Measurements from ENCODE around the gene PLD6. TPM values are rescaled to one million over a fixed set of nuclear protein-coding genes. Genes with fewer than 3 reads are reported as not detected.
A peak's percentile ranks its signal among the peaks of the same experiment; 100 is the strongest.
"Not testable (repeated sequence)": the region's sequence is repeated elsewhere in the genome, so short reads cannot be mapped to it uniquely, and the experiment has no call there.

PLD6 gene, protein sequence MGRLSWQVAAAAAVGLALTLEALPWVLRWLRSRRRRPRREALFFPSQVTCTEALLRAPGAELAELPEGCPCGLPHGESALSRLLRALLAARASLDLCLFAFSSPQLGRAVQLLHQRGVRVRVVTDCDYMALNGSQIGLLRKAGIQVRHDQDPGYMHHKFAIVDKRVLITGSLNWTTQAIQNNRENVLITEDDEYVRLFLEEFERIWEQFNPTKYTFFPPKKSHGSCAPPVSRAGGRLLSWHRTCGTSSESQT
- not detected in 2 replicates for total RNA-seq (2014; rRNA removed; shearing (Covaris generic))
- 0.07 TPM in 1 of 2 replicates, not detected in the other for polyA plus RNA-seq (2015; cell fraction: cytosol; rRNA removed)
- 0.23 and 0.32 TPM in 2 replicates for polyA plus RNA-seq (2015; cell fraction: nucleus; rRNA removed)

DNA sequence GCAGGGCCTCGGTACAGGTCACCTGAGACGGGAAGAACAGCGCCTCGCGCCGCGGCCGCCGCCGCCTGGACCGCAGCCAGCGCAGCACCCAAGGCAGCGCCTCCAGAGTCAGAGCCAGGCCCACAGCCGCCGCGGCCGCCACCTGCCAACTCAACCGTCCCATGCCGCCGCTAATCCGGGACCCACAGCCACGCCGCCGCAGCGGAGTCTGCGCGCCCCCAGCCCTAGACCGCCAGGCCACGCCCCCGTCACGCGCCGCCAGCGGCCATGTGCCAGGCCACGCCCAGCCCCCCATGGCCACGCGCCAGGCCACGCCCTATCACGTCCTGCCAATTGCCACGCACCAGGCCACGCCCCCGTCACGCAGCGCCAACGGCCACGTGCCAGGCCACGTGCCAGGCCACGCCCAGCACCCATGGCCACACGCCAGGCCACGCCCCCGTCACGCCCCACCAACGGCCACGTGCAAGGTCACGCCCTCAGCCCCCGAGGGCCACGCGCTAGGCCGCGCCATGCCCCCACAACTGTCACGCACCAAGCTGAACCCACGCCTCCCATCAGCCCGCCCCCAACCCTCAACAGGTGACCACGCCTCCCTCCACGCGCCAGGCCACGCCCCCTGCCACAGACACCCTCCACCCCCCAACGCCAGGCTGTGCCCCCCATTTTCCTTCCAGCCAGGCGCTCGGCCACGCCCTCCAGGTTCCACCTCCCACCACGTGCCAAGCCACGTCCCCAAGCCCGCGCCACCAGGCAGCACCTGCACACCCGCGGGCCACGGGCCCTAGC lies at the start of gene PLD6:
TSS of gene PLD6 (minus strand) at position 210 of the 789 bp plus-strand sequence. CDS start at position 163, 47 bp downstream.
- no peak for DNase-seq (ENCODE audit: low read depth)

DNA sequence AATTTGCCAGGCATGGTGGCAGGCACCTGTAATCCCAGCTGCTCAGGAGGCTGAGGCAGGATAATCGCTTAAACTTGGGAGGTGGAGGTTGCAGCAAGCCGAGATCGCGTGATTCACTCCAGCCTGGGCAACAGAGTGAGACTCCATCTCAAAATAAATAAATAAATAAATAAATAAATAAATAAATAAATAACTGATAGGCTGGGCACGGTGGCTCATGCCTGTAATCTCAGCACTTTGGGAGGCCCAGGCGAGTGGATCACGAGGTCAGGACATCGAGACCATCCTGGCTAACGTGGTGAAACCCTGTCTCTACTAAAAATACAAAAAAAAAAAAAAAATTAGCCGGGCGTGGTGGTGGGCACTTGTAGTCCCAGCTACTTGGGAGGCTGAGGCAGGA lies 49.6 kb upstream of the PLD6 start:
- not testable (repeated sequence) for DNase-seq (ENCODE audit: low read depth)

DNA sequence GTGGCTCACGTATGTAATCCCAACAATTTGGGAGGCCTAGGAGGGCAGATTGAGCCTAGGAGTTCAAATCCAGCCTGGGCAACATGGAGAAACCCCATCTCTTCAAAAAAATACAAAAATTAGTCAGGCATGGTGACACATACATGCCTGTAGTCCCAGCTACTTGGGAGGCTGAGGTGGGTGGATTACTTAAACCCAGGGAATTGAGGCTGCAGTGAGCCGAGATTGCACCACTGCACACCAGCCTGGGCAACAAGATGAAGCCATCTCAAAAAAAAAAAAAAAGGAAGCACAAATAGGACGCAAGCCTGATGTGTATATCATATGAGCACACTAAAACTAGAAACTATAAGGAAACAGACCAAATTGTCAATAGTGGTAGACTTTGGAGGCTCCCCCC lies 47.9 kb upstream of the PLD6 start:
- no peak for DNase-seq (ENCODE audit: low read depth)

DNA sequence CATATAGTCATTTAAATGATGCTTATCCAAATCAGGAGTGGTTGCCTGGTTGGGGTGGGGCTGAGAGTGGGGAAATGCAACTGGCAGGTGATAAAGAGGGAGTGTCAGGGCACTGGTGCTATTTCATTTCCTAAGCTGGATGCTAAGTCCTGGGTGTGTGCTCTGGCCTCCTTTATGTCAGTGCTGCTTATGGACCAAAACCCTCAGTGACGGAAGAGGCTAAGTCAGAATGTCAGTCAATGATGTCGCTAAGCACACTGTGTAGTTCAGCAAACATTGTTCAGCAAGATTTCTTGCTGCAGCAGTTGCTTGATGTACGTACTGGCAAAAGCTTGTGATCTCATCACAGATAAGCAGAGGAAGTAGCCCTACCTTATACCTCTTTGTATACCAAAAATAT lies 47.3 kb upstream of the PLD6 start:
- DNase-seq (ENCODE audit: low read depth) = no peak

DNA sequence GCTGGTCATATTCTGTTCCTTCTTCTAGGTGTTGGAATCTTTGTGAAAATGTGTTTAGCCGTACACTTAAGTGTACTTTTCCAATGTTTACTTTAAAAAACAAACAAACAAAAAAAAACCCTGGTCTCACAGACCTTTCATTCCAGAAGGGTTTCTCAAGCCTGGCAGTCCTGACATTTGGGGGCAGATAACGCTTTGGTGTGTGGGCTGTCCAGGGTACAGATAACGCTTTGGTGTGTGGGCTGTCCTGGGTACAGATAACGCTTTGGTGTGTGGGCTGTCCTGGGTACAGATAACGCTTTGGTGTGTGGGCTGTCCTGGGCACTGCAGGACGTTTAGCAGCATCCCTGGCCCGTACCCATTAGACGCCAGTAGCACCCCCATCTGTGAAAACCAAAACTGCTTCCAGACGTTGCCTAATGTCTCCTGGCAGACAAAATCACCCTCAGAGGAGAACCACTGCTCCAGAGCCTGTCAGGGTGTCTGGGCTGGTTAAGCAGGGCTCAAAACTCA lies 46.1 kb upstream of the PLD6 start:
- DNase-seq (ENCODE audit: low read depth) = no peak

DNA sequence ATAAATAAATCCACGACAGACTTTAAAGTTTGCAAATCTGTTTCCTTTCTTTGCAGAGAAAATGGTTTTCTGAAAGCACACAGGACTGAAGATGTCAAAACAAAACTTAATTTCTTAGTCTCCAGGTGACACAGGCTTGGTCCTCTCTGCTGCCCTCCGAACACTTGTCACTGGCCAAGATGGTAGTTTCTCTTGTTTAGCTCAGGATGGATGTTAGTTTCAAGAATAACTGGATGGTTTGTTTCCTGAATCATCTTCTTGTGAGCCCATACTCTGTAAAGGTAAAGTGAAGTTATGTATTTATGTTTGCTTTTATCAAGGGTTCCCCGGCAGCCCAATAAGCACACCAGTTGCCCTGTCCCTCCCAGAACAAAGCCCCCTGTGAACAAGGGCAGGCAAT lies 40.7 kb upstream of the PLD6 start:
- no peak for DNase-seq (ENCODE audit: low read depth)

DNA sequence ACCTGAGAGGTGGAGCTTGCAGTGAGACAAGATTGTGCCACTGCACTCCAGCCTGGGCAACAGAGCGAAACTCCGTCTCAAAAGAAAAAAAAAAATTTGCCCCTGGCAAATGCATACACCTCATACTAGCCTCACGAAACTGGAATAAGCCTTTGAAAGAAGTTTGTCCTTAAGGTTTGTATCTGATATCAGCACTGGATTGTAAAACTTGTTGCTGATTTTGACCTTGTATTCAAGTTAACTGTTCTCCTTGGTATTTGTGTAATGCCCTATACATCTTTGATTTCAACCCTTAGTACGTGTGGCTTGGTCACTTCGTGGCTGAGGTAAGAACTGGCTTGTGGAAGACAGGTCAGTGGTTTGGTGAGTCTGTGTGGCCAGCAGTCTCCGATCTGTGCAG lies 37.0 kb upstream of the PLD6 start:
- DNase-seq (ENCODE audit: low read depth) = no peak

DNA sequence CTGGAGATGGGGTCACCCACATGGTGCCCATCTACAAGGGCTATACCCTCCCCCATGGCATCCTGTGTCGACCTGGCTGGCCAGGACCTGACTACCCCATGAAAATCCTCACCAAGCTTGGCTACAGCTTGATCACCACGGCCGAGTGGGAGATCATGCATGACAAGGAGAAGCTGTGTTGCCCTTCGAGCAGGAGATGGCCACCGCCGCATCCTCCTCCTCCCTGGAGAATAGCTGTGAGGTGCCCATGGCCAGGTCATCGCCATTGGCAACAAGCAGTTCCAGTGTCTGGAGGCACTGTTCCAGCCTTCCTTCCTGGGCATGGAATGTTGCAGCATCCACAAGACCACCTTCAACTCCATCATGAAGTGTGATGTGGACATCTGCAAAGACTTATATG lies 36.1 kb upstream of the PLD6 start:
- DNase-seq (ENCODE audit: low read depth) = no peak

DNA sequence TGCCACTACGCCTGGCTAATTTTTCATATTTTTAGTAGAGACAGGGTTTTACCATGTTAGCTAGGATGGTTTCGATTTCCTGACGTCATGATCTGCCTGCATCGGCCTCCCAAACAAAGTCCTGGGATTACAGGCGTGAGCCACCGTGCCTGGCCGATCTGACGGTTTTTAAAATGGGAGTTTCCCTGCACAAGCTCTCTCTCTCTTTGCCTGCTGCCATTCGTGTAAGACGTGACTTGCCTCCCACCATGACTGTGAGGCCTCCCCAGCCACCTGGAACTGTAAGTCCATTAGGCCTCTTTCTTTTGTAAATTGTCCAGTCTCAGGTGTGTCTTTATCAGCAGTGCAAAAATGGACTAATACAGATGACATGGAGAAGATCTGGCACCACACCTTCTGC lies 35.5 kb upstream of the PLD6 start:
- no peak for DNase-seq (ENCODE audit: low read depth)

DNA sequence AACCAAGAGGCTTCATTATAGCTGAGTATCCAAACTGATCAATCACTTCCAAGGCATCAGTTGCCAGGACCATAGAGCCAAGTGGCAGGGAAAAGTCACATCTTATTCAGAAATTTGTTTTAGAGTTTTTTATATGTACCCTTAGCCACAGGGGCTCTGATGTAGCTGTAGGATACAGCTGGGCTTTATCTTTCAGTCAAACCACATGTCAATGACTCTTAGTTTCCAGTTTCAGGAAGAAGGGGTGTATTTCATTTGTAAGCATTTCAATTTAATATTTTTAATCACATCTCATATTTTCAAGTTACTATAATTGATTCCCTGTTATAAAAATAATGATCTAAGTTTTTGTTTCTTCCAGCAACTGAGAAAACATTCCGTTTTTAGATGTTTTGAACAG lies 33.7 kb upstream of the PLD6 start:
- no peak for DNase-seq (ENCODE audit: low read depth)

DNA sequence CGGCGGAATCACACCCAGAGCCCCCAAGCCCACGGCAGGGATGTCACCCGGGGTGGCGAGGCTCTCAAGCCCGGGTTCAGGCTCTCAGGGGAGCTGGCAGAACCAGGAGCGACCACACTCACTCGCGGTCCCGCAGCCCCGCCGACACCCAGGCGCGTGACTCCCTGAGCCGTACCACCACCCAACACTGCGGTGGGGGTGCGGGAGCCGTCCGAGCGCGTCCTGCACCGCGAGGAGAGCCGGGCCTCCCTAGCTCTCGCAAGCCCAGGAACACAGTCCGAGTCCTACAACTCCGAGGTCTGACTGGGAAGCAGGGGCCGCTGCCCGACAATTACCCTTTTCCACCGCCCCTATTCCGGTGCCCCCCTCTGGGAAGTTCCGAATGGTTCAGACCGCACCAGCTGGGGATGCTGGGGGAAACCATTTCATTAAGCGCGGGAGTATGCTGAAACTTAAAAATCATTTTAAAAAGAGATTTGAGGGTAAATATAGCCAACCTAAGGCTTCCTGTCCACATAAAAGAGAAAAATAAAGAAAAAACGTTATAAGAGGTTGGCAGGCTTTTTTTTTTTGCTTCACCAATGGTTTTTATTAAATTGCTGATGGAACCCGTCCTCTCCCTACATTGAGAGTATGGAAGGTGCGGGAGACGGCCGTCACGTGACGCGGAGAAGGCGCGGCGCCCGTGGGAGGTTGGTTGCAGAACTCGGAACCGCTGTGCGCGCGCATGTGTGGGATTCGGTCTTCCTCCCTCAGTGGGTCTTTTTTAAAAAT lies 31.1 kb upstream of the PLD6 start, which contains the start of gene FLCN:
TSS of gene FLCN (minus strand) at position 143 of the 774 bp plus-strand sequence. CDS start 9,031 bp downstream, outside the sequence.
- peak; percentile 78 for DNase-seq (ENCODE audit: low read depth)

DNA sequence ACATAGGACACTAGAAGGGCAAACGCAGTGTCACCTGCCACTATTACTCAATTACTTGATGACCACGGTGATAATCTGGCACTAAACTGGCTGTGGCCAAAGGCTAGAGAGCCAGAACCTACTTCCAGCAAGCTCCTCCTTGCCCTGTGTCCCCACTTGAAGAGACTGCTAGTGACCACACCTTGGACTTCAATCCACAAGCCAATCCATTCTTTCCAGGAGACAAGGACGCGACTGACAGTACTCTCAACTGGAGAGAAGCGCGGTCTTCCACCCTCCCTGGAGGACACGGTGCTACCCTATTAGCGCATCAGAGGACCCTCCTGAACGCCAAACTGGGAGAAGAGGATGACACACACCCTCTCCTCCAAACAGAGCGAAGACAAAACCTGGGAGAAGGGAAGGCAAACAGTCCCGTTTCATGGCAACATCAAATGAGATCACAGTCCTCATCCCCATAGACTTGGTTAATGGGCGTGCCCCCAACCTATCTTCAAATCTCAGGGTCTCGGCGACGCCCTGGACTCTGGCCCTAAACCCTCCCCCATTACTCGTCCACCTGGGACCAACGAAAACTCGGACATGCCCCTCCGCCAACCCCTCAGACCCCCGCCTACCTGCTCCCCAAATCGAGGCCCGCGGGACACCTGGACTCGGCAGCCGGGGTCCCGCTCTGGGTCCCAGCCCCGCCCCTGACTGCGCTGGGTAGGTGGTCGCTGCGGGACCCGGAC lies 30.3 kb upstream of the PLD6 start:
- peak; percentile 35 for DNase-seq (ENCODE audit: low read depth)

DNA sequence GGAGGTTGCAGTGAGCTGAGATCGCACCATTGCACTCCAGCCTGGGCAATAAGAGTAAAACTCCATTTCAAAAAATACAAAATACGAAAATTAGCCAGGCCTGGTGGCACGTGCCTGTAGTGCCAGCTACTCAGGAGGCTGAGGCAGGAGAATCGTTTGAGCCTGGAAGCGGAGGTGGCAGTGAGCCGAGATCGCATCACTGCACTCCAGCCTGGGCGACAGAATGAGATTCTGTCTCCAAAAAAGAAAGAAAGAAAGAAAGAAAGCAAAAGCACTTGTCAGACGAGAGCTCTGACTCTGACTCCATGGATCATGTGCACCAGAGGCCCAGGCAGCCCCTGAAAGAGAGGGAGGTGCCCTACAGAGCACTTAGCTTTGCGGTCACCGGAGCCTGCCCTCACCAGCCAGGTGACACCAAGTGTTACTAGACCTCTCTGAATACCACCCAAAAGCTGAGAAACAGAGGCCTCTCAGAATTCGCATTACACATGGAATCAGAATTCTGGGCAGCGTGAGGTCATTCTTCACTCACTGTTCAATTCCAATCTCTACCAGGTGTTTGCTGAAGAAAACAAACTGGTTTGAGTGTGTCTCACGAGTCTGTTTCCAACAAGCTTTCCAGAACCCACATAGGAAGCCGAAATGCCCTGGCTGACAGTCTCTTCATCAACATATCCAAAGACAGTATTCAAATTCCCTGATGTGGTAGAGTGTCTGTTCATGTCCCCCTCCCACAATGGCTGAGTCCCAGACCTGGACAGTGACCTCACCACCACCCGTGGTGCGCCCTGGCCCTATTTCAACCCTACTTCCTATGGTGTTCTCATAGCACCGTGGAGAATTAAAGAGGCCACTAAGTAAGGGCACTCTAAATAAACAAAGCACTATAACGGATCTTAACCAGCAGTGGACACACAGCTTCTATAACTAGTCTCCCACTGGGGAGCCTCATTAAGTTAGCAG lies 29.4 kb upstream of the PLD6 start:
- peak; percentile 32 for DNase-seq (ENCODE audit: low read depth)

DNA sequence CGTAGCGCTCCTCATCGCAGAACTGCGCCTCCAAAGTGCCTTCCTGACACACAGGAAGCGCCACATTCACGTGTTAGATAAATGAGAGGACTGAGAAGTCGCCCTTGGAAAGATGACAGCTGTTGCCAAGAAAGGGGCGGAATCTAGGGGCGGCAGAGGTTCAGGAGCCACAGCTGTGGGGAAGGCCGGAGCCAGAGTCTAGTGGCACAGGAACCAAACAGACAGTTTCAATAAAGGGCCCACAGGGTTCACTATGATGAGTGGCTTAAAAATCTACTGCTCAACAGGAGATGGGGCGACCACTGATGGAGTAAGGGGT lies 26.1 kb upstream of the PLD6 start:
- no peak for DNase-seq (ENCODE audit: low read depth)

DNA sequence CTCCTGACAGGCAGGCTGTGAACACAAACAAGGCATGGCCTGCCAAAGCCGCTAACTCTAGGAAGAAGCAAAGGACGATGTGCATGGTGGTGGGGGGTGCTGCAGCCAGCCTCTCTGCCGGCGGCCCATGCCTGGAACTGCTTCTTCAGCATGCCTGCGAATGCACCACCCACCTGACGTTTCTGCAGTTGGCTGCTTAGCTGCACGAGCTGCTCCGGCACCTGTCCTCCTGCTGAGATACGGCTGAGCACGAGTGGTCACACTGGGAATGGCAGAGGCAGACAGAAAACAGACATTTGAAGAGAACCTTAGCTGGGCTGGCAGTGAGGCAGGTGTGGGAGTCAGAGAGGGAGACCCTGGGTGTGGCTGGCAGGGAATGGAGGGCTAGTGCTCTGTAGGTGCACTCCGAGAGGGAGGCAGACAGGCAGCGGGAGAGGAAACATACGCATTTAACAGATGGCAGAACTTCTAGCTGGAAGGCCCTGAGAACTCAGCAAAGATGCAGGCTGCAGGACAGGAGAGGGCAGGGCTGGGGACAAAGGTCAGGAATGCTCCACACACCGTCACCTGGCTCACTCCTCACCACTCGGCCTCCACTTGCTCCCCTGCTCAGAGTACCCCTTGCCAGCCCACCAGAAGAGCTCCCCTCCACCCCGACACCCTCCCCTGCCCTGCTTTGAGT lies 25.6 kb upstream of the PLD6 start:
- no peak for DNase-seq (ENCODE audit: low read depth)

DNA sequence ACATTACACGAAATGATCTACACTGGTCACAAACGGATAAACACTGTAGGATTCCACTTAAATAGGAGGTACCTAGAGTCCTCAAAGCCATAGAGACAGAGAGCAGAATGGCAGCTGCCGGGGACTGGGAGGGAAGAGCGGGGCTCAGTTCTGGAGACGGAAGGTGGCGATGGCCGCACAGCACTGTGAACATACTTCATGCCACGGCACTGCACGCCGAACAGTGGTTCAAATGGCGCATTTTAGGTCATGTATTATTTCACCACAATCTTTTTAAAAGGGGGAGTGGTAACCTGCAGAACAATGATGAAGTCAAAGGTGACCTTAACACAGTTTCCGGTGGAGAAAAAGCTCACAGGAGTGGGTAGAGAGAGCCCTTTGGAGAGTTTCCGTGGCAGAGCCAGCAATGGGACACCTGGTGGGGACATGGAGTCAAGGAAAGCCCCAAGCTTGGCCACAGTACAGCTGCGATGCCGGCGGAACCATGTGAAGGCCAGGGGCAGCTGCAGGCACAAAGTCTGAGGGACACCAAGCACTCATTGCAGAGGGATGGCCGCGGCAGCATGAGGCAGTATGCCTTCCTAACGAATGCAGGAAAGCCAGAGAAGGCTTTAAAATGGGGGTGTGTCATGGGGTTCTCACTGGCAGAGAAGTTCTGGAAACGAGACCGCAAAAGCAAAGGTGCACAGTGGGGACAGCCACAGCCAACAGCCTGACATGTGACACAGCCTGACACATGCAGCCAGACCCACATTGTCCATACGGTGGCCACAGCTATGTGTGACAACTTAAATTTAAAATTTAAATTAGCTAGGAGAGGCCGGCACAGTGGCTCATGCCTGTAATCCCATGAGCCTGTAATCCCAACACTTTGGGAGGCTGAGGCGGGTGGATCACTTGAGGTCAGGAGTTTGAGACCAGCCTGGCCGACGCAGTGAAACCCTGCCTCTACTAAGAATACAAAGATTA lies 23.6 kb upstream of the PLD6 start:
- DNase-seq (ENCODE audit: low read depth) = no peak

DNA sequence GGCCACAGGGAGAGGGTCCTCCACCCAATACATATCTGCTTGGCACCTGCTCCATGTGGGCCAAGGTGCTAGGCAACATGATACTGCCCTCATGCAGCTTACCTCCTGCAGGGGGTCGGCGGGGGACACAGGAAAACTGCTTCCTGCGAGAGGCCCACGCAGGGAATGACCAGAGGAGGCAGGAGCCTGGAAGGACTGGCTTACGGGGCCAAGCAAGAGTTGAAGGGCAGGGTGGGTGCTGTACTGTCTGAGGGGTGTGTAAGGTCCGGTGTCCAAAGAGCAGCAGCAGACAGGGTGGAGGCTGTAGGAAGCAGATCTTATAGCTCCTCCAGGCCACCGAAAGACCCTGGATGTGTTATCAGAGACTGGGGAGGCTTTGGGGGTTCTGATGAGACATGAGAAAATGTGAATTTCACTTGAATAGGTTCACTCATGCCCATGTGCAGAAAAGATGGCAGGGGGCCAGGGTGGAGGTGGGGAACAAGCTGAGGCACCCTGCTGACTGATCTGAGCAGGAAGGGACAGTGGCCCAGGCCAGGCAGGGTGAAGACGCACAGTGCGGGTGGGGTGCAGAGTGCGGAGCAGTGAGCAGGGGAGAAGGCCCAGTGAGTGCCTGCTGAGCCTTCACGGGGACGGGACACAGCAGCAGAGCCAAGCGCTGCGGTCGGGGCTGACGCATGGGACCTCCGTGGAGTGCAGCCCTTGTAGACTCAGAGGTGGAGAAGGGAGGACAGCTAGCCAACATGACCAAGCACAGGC lies 22.6 kb upstream of the PLD6 start:
- DNase-seq (ENCODE audit: low read depth) = no peak

All from HT1080 (cell line).